Spleen (tissue), 7 donors: ENCODE results near the gene SULT6B1.

Source experiments
- CTCF ChIP-seq, 11 experiments: fragments of 200-600 bp in 7 of 11; fragments of 450-650 bp in 4 of 11; sonication (generic) in 4 of 11; IDR thresholded peaks in 8 of 11; conservative IDR thresholded peaks in 3 of 11; 1 replicate in 7 of 11; 2 replicates in 4 of 11; pipeline versions ENCODE4 v1.4.0 to v1.8.0; 2016 to 2021; ENCODE audit warnings: antibody characterized with exemption in 11 of 11, inconsistent platforms in 4 of 11, mild to moderate bottlenecking in 1 of 11
- POLR2A ChIP-seq, 3 donors: fragments of 450-650 bp; IDR thresholded peaks; one replicate each; pipeline ENCODE4 v1.5.1; 2017; ENCODE audit warnings: antibody characterized with exemption in 3 of 3, mild to moderate bottlenecking in 1 of 3
- POLR2AphosphoS5 ChIP-seq, 3 donors: sonication (generic); formaldehyde crosslinking; IDR thresholded peaks; one replicate each; pipeline ENCODE4 v1.5.1; 2017; ENCODE audit warnings: antibody characterized with exemption in 3 of 3
- donor health status: DM: no; HTN: no; CAD: no; lungs with moderate emphysema.
- donor health status: DM: no; HTN: no; CAD: no.
- donor health status: DM: no; HTN: no; CAD: no.

- TF ChIP-seq CTCF (IDR thresholded peaks at IDR 0.05 in 8 of 11, conservative IDR thresholded peaks at IDR 0.05 in 3 of 11) = no peak
- no peak for TF ChIP-seq POLR2A (IDR thresholded peaks at IDR 0.05)
- TF ChIP-seq POLR2AphosphoS5 (IDR thresholded peaks at IDR 0.05) = no peak
Observed at GRCh38 chr2:37232131-37232933, 43.9 kb upstream of the SULT6B1 start.
